GM12892 (cell line): Measurements from ENCODE around the gene PSENEN.

Source experiments
- POLR2A ChIP-seq: IDR thresholded peaks from 2 replicates; pipeline ENCODE4 v1.6.1; 2011; ENCODE audit warnings: low read depth, low read length, control low read depth
- POLR2AphosphoS5 ChIP-seq: IDR thresholded peaks from 2 replicates; pipeline ENCODE4 v1.6.1; 2011; ENCODE audit warnings: low read depth, low read length, control low read depth
- TAF1 ChIP-seq: IDR thresholded peaks from 2 replicates; pipeline ENCODE4 v1.6.1; 2011; ENCODE audit warnings: low read depth, mild to moderate bottlenecking, control low read depth, low read length, borderline replicate concordance

DNA sequence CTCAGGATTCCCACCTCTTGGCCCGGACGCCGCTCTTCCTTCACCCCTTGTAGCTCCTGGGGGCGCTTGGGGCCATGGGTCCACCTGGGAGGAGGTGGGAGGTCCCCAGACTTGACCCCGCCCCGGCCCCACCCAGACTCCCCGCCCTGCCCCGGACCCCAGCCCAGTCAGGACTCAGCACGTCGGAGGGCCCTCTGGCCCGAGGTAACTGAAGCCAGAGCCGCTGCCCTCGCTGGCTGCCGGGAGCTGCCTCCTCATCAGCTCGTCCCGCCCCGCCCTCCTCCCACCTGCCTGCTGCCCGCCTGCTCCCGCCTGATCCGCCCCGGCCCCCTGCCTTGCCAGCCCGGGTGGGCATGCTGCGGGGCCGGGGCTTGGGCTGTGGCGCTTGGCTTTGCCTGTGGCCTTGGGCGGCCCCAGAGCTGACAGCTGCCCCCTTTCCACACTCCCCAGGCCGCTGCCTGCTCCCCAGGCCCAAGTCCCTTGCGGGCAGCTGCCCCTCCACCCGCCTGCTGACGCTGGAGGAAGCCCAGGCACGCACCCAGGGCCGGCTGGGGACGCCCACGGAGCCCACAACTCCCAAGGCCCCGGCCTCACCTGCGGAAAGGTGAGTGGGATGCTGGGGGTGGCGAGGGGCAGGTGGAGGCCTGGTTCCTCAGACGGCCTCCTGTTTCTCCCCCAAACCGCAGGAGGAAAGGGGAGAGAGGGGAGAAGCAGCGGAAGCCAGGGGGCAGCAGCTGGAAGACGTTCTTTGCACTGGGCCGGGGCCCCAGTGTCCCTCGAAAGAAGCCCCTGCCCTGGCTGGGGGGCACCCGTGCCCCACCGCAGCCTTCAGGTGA is 39.3 kb downstream of the PSENEN start:
- TF ChIP-seq TAF1 (no peak), POLR2A (no peak), POLR2AphosphoS5 (no peak)
